ENCODE results near the gene AGBL4.

The AGBL4 gene

GRCh38 chr1:49229555-49229954, 794.2 kb downstream of the AGBL4 start:
- Histone ChIP-seq H3K36me3 (ENCODE audit: insufficient read depth, low read length) (no peaks in the 10 kb centered on the region), H3K4me1 (ENCODE audit: insufficient read depth, low read length) (no peaks in the 10 kb centered on the region)
- DNase-seq = no peak

GRCh38 chr1:49226758-49227157, 797.0 kb downstream of the AGBL4 start:
- Histone ChIP-seq H3K4me1 (ENCODE audit: insufficient read depth, low read length) (no peaks in the 10 kb centered on the region), H3K79me2 (ENCODE audit: insufficient read depth, low read length) (no peaks in the 10 kb centered on the region), H3K27me3 (ENCODE audit: insufficient read depth, low read length, poor library complexity) (no peaks in the 10 kb centered on the region), H3K4me3 (ENCODE audit: low read depth in 1 of 2, low read length in 2 of 2) (no peak overlapping the region), H3K9me3 (ENCODE audit: insufficient read depth, low read length, severe bottlenecking) (no peaks in the 10 kb centered on the region), H2AFZ (ENCODE audit: low read depth, low read length) (no peak overlapping the region), H3K4me2 (ENCODE audit: insufficient read depth, low read length) (no peak overlapping the region), H4K20me1 (ENCODE audit: insufficient read depth, low read length) (no peaks in the 10 kb centered on the region), H3K27ac (ENCODE audit: low read length) (no peak overlapping the region), H3K36me3 (ENCODE audit: insufficient read depth, low read length) (no peaks in the 10 kb centered on the region), H3K9ac (ENCODE audit: low read depth, low read length) (no peak overlapping the region)
- ATAC-seq (ENCODE audit: insufficient read depth, low read depth) (no peak), DNase-seq (no peak)
- no peak for TF ChIP-seq CTCF (IDR thresholded peaks at IDR 0.05; ENCODE audit: borderline replicate concordance, extremely low read depth, low read length, poor library complexity, severe bottlenecking)
- TF ChIP-seq EZH2 (IDR thresholded peaks at IDR 0.05; ENCODE audit: borderline replicate concordance, low read depth, low read length, severe bottlenecking) = no peak

More at GRCh38 chr1:49229555-49229954, 794.2 kb downstream of the AGBL4 start:
- no peak for TF ChIP-seq CTCF (IDR thresholded peaks at IDR 0.05; ENCODE audit: borderline replicate concordance, extremely low read depth, low read length, poor library complexity, severe bottlenecking)
- TF ChIP-seq EZH2 (IDR thresholded peaks at IDR 0.05; ENCODE audit: borderline replicate concordance, low read depth, low read length, severe bottlenecking) = no peak
- H3K27ac ChIP-seq (ENCODE audit: low read length) = no peak overlapping the region
- no peak overlapping the region for H3K4me3 ChIP-seq (ENCODE audit: low read depth in 1 of 2, low read length in 2 of 2)
- H3K9ac ChIP-seq (ENCODE audit: low read depth, low read length) = no peak overlapping the region
- no peak overlapping the region for H3K4me2 ChIP-seq (ENCODE audit: insufficient read depth, low read length)
- ATAC-seq (ENCODE audit: insufficient read depth, low read depth) = no peak
- H3K9me3 ChIP-seq (ENCODE audit: insufficient read depth, low read length, severe bottlenecking) = no peaks in the 10 kb centered on the region
- no peaks in the 10 kb centered on the region for H3K27me3 ChIP-seq (ENCODE audit: insufficient read depth, low read length, poor library complexity)
- H3K79me2 ChIP-seq (ENCODE audit: insufficient read depth, low read length) = no peaks in the 10 kb centered on the region
- no peak overlapping the region for H2AFZ ChIP-seq (ENCODE audit: low read depth, low read length)
- H4K20me1 ChIP-seq (ENCODE audit: insufficient read depth, low read length) = no peaks in the 10 kb centered on the region

GRCh38 chr1:49225464-49225863, 798.3 kb downstream of the AGBL4 start:
- H3K4me1 ChIP-seq (ENCODE audit: insufficient read depth, low read length) = no peaks in the 10 kb centered on the region
- no peak overlapping the region for H3K4me3 ChIP-seq (ENCODE audit: low read depth in 1 of 2, low read length in 2 of 2)
- no peak overlapping the region for H2AFZ ChIP-seq (ENCODE audit: low read depth, low read length)
- TF ChIP-seq CTCF (IDR thresholded peaks at IDR 0.05; ENCODE audit: borderline replicate concordance, extremely low read depth, low read length, poor library complexity, severe bottlenecking) (no peak), EZH2 (IDR thresholded peaks at IDR 0.05; ENCODE audit: borderline replicate concordance, low read depth, low read length, severe bottlenecking) (no peak)
- no peak overlapping the region for H3K9ac ChIP-seq (ENCODE audit: low read depth, low read length)
- H4K20me1 ChIP-seq (ENCODE audit: insufficient read depth, low read length) = no peaks in the 10 kb centered on the region
- ATAC-seq (ENCODE audit: insufficient read depth, low read depth) = no peak
- H3K79me2 ChIP-seq (ENCODE audit: insufficient read depth, low read length) = no peaks in the 10 kb centered on the region
- H3K27ac ChIP-seq (ENCODE audit: low read length) = no peak overlapping the region
- no peak for DNase-seq
- H3K4me2 ChIP-seq (ENCODE audit: insufficient read depth, low read length) = no peak overlapping the region
- H3K36me3 ChIP-seq (ENCODE audit: insufficient read depth, low read length) = no peaks in the 10 kb centered on the region
- no peaks in the 10 kb centered on the region for H3K27me3 ChIP-seq (ENCODE audit: insufficient read depth, low read length, poor library complexity)
- no peaks in the 10 kb centered on the region for H3K9me3 ChIP-seq (ENCODE audit: insufficient read depth, low read length, severe bottlenecking)

GRCh38 chr1:49213301-49213700, 810.5 kb downstream of the AGBL4 start:
- Histone ChIP-seq H3K9ac (ENCODE audit: low read depth, low read length) (no peak overlapping the region), H4K20me1 (ENCODE audit: insufficient read depth, low read length) (no peaks in the 10 kb centered on the region), H3K36me3 (ENCODE audit: insufficient read depth, low read length) (no peaks in the 10 kb centered on the region), H2AFZ (ENCODE audit: low read depth, low read length) (no peak overlapping the region), H3K27me3 (ENCODE audit: insufficient read depth, low read length, poor library complexity) (no peaks in the 10 kb centered on the region), H3K4me2 (ENCODE audit: insufficient read depth, low read length) (no peak overlapping the region), H3K9me3 (ENCODE audit: insufficient read depth, low read length, severe bottlenecking) (no peaks in the 10 kb centered on the region), H3K27ac (ENCODE audit: low read length) (no peak overlapping the region), H3K79me2 (ENCODE audit: insufficient read depth, low read length) (no peaks in the 10 kb centered on the region), H3K4me3 (ENCODE audit: low read depth in 1 of 2, low read length in 2 of 2) (no peak overlapping the region), H3K4me1 (ENCODE audit: insufficient read depth, low read length) (no peaks in the 10 kb centered on the region)
- ATAC-seq (ENCODE audit: insufficient read depth, low read depth) = no peak
- DNase-seq = no peak
- no peak for TF ChIP-seq CTCF (IDR thresholded peaks at IDR 0.05; ENCODE audit: borderline replicate concordance, extremely low read depth, low read length, poor library complexity, severe bottlenecking)
- no peak for TF ChIP-seq EZH2 (IDR thresholded peaks at IDR 0.05; ENCODE audit: borderline replicate concordance, low read depth, low read length, severe bottlenecking)
